Adrenal gland (tissue), 12 donors: Measurements from ENCODE around the gene RIMBP2. TPM values are rescaled to one million over a fixed set of nuclear protein-coding genes. Genes with fewer than 3 reads are reported as not detected.

Source experiments
- DNase-seq, 7 donors: peaks; one replicate each; pipeline ENCODE4 v3.0.0-alpha.2; 2019 to 2020
- H3K27ac ChIP-seq, 5 donors: fragments of 200-600 bp; sonication (generic) in 4 of 5; 1 replicate in 3 of 5; 2 replicates in 2 of 5; pipeline versions ENCODE4 v1.5.1 to v1.8.0; 2016 to 2020; ENCODE audit warnings: mild to moderate bottlenecking in 1 of 5
- H3K27me3 ChIP-seq: fragments of 200-600 bp; 2 replicates; pipeline ENCODE4 v1.8.0; 2021
- H3K36me3 ChIP-seq, 2 donors: fragments of 200-600 bp; replicated peaks in 1 of 2; 1 replicate in 1 of 2; 2 replicates in 1 of 2; pipeline versions ENCODE4 v1.5.1 to v1.8.0; 2018 to 2022
- H3K4me1 ChIP-seq, 2 donors: fragments of 200-600 bp; replicated peaks in 1 of 2; 1 replicate in 1 of 2; 2 replicates in 1 of 2; pipeline versions ENCODE4 v1.5.1 to v1.8.0; 2018 to 2021
- H3K4me3 ChIP-seq, 4 donors: fragments of 200-600 bp; sonication (generic) in 3 of 4; one replicate each; pipeline ENCODE4 v1.5.1; 2016 to 2018
- H3K9me3 ChIP-seq, 3 donors: fragments of 200-600 bp; sonication (generic) in 1 of 3; replicated peaks in 1 of 3; 1 replicate in 2 of 3; 2 replicates in 1 of 3; pipeline versions ENCODE4 v1.5.1 to v1.8.0; 2016 to 2021
- POLR2A ChIP-seq, 2 donors: fragments of 450-650 bp; IDR thresholded peaks; one replicate each; pipeline ENCODE4 v1.6.1; 2017; ENCODE audit warnings: antibody characterized with exemption in 2 of 2, mild to moderate bottlenecking in 2 of 2, moderate library complexity in 1 of 2
- WGBS, 4 donors: extraction: QIAGEN DNeasy Blood & Tissue Kit in 2 of 4; methylation state at CpG; one replicate each; pipeline versions ENCODE4 v1.1.5 to v1.1.7; 2013 to 2017; 5-methylcytosine and 5-hydroxymethylcytosine counted together
- intact Hi-C, 2 donors: fragments of 100-400 bp; cut with DNase I; formaldehyde crosslinking; loops; one replicate each; pipeline versions ENCODE4 v1.14.1 to v1.15.0; 2022 to 2023
- polyA plus RNA-seq, 3 donors: library from polyadenylated mRNA; stranded (reverse); fragments of 200-250 nt in 2 of 3; fragments of 350-450 nt in 1 of 3; fragmentation: Illumina TruSeq in 1 of 3; extraction: RNeasy Lipid Tissue Mini Kit (QIAGEN cat#74804) in 1 of 3; gene quantifications; one replicate each; pipeline ENCODE4 v1.2.3, GENCODE V29; 2013 to 2014
- total RNA-seq, 9 donors: library from RNA; depleted of rRNA in 4 of 9; stranded (reverse); fragments of >200 nt in 4 of 9; fragments of 120-200 nt in 1 of 9; fragmentation: NEBNext Ultra II Directional in 1 of 9; extraction: Animal tissue kit (Norgen Biotek cat#: 25700) in 1 of 9; gene quantifications; one replicate each; pipeline versions ENCODE4 v1.1.0 to v1.2.4, GENCODE V29; 2013 to 2023
- TF ChIP-seq, protein P1 (sequence below), 6 experiments: fragments of 450-650 bp in 4 of 6; fragments of 200-600 bp in 2 of 6; sonication (generic) in 1 of 6; IDR thresholded peaks; 1 replicate in 5 of 6; 2 replicates in 1 of 6; pipeline versions ENCODE4 v1.5.1 to v1.8.0; 2016 to 2021; ENCODE audit warnings: antibody characterized with exemption in 6 of 6, mild to moderate bottlenecking in 2 of 6, moderate library complexity in 1 of 6
- donor health status: healthy with polysubstance abuse.
- donor health status: Bipolar disorder and iron deficiency.
- donor health status: DM: yes; HTN: yes; CAD: no.
- donor health status: DM: no; HTN: no; CAD: no.
- donor health status: DM: no; HTN: no; CAD: no.
- donor health status: DM: yes; HTN: yes; CAD: no.

Gene RIMBP2
- total and polyA plus RNA-seq, 12 donors, result 0.18 to 23.9 (median 6.3) TPM; not detected in 2

DNA sequence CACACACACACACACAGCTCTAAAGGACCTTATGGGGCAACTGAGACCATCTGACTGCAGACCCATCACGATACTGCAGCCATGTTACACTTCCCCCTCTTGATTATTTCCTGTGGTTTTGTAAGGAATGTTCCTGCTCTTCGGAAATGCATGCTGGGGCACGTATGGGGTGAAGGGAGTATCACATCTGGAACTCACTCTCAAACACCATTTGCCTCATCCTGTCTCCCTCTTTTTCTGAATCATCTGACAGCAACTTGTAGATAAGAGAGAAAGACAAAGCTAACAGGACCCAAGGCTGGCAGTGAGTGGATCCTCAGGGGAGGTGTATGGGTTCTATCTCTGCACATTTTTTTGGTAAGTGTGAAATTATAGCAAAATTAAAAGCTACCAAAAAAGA lies 50.3 kb downstream of the RIMBP2 start:
- DNase-seq, result no peak
- Histone ChIP-seq H3K27ac (no peak overlapping the region), H3K4me3 (no peak overlapping the region), H3K27me3 (no peaks in the 10 kb centered on the region), H3K4me1 (no peaks in the 10 kb centered on the region), H3K9me3 (no peaks in the 10 kb centered on the region), H3K36me3 (no peaks in the 10 kb centered on the region)
- 30 to 44% (median 32%) methylated on average over 3 of the region's 3 CpGs for WGBS, 4 donors
- TF ChIP-seq, protein P1, sequence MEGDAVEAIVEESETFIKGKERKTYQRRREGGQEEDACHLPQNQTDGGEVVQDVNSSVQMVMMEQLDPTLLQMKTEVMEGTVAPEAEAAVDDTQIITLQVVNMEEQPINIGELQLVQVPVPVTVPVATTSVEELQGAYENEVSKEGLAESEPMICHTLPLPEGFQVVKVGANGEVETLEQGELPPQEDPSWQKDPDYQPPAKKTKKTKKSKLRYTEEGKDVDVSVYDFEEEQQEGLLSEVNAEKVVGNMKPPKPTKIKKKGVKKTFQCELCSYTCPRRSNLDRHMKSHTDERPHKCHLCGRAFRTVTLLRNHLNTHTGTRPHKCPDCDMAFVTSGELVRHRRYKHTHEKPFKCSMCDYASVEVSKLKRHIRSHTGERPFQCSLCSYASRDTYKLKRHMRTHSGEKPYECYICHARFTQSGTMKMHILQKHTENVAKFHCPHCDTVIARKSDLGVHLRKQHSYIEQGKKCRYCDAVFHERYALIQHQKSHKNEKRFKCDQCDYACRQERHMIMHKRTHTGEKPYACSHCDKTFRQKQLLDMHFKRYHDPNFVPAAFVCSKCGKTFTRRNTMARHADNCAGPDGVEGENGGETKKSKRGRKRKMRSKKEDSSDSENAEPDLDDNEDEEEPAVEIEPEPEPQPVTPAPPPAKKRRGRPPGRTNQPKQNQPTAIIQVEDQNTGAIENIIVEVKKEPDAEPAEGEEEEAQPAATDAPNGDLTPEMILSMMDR (IDR thresholded peaks at IDR 0.05), result no peak
- intact Hi-C loops, result no loop called here

DNA sequence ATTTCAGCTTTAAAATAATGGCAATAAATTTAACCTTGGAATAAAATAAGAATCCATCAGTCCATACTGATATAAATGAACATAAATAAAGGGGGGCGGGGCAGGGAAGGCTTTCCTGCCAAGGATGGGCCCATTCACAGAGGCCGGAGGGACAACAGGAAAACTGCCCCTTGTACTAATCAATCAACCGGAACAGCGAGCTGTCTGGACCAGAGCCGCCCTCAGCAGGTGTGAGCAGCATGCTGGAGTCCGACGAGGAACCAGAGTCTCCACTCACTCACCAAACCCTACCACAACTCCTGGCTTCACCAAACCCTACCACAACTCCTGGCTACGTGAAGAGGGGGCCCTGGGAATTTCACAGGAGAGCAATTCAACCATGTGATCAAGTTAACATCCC lies 51.3 kb downstream of the RIMBP2 start:
- H3K36me3 ChIP-seq, result no peaks in the 10 kb centered on the region
- no peak overlapping the region for H3K27ac ChIP-seq
- 83 to 88% (median 85%) methylated on average over 7 to 8 of the region's 8 CpGs for WGBS, 4 donors
- no peak for DNase-seq
- H3K27me3 ChIP-seq, result no peaks in the 10 kb centered on the region
- H3K4me3 ChIP-seq, result no peak overlapping the region
- no peaks in the 10 kb centered on the region for H3K4me1 ChIP-seq
- no peaks in the 10 kb centered on the region for H3K9me3 ChIP-seq
- TF ChIP-seq, protein P1 (IDR thresholded peaks at IDR 0.05), result no peak
- no peak for TF ChIP-seq POLR2A (IDR thresholded peaks at IDR 0.05)
- intact Hi-C loops, result no loop called here

DNA sequence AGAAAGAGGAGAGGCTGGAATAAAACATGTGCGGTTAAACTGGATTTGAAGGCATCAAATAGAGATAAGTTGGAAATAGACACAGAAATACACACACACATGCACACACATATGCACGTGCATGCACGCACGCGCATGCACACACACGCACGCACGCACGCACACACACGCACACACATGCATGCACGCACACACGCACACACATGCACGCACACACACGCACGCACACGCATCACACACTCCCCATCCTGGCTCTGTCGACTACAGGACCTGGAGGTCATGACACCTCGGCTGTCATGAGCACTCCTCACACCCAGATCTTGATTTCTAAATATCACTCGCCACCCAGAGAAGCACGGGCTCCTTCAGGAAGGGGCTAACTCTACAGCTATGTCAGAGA lies 51.8 kb downstream of the RIMBP2 start:
- Histone ChIP-seq H3K36me3 (no peaks in the 10 kb centered on the region), H3K4me1 (no peaks in the 10 kb centered on the region), H3K27ac (no peak overlapping the region), H3K27me3 (no peaks in the 10 kb centered on the region), H3K4me3 (no peak overlapping the region), H3K9me3 (no peaks in the 10 kb centered on the region)
- no peak for DNase-seq
- intact Hi-C loops, result no loop called here
- WGBS, 4 donors, result 63 to 91% (median 85%) methylated on average over 16 to 20 of the region's 20 CpGs
- no peak for TF ChIP-seq POLR2A (IDR thresholded peaks at IDR 0.05)
- TF ChIP-seq, protein P1 (IDR thresholded peaks at IDR 0.05), result no peak

- no peak overlapping the region for H3K4me3 ChIP-seq
- H3K27ac ChIP-seq, result no peak overlapping the region
- no peak for DNase-seq
- no peaks in the 10 kb centered on the region for H3K27me3 ChIP-seq
- no peaks in the 10 kb centered on the region for H3K36me3 ChIP-seq
- H3K4me1 ChIP-seq, result no peaks in the 10 kb centered on the region
- H3K9me3 ChIP-seq, result no peaks in the 10 kb centered on the region
- WGBS, 4 donors, result 56 to 76% (median 73%) methylated on average over 6 of the region's 6 CpGs
- intact Hi-C loops, result no loop called here
- TF ChIP-seq, protein P1 (IDR thresholded peaks at IDR 0.05), result no peak
- TF ChIP-seq POLR2A (IDR thresholded peaks at IDR 0.05), result no peak
Observed at GRCh38 chr12:130663514-130663913, 52.6 kb downstream of the RIMBP2 start.
